Trophoblast cell (in vitro differentiated cells and primary cell): Measurements from ENCODE around the gene CLEC4F.

Experiments used
- DNase-seq, 2 donors: peaks; one replicate each; pipeline ENCODE4 v3.0.0-alpha.2; 2016
- H2AFZ ChIP-seq: 2 replicates; pipeline ENCODE4 v1.6.1; 2013; ENCODE audit warnings: low read length, moderate library complexity, mild to moderate bottlenecking; ENCODE audit not compliant: insufficient read depth, poor library complexity
- H2AK5ac ChIP-seq: 2 replicates; pipeline ENCODE4 v1.6.1; 2013; ENCODE audit warnings: mild to moderate bottlenecking, low read length
- H2BK120ac ChIP-seq: 2 replicates; pipeline ENCODE4 v1.6.1; 2013; ENCODE audit warnings: low read length, mild to moderate bottlenecking, moderate library complexity; ENCODE audit not compliant: insufficient read depth, poor library complexity
- H2BK12ac ChIP-seq: 2 replicates; pipeline ENCODE4 v1.6.1; 2013; ENCODE audit warnings: mild to moderate bottlenecking, low read length, moderate library complexity
- H2BK5ac ChIP-seq: 2 replicates; pipeline ENCODE4 v1.6.1; 2013; ENCODE audit warnings: low read length, low read depth, moderate library complexity, mild to moderate bottlenecking; ENCODE audit not compliant: poor library complexity
- H3K14ac ChIP-seq: 2 replicates; pipeline ENCODE4 v1.6.1; 2013; ENCODE audit warnings: mild to moderate bottlenecking, low read length
- H3K18ac ChIP-seq: 2 replicates; pipeline ENCODE4 v1.6.1; 2013; ENCODE audit warnings: mild to moderate bottlenecking, low read length
- H3K23ac ChIP-seq: 2 replicates; pipeline ENCODE4 v1.6.1; 2013; ENCODE audit warnings: low read length
- H3K27ac ChIP-seq: 2 replicates; pipeline ENCODE4 v1.5.1; 2013; ENCODE audit warnings: low read depth, mild to moderate bottlenecking, inconsistent platforms, low read length, moderate library complexity
- H3K27me3 ChIP-seq: 2 replicates; pipeline ENCODE4 v1.6.1; 2013; ENCODE audit warnings: inconsistent platforms, mild to moderate bottlenecking, low read length, moderate library complexity; ENCODE audit not compliant: insufficient read depth
- H3K36me3 ChIP-seq, 2 experiments: 1 replicate in 1 of 2; 2 replicates in 1 of 2; pipeline ENCODE4 v1.6.1; 2013; ENCODE audit warnings: low read length in 2 of 2, mild to moderate bottlenecking in 2 of 2, moderate library complexity in 1 of 2; ENCODE audit not compliant: insufficient read depth in 2 of 2, control insufficient read depth in 1 of 2
- H3K4ac ChIP-seq: 2 replicates; pipeline ENCODE4 v1.6.1; 2013; ENCODE audit warnings: low read depth, mild to moderate bottlenecking, low read length, moderate library complexity
- H3K4me1 ChIP-seq, 2 experiments: 1 replicate in 1 of 2; 2 replicates in 1 of 2; pipeline ENCODE4 v1.6.1; 2013; ENCODE audit warnings: low read length in 2 of 2, mild to moderate bottlenecking in 2 of 2, moderate library complexity in 1 of 2; ENCODE audit not compliant: insufficient read depth in 2 of 2, control insufficient read depth in 1 of 2
- H3K4me2 ChIP-seq: 2 replicates; pipeline ENCODE4 v1.6.1; 2013; ENCODE audit warnings: inconsistent platforms, mild to moderate bottlenecking, low read length, moderate library complexity
- H3K4me3 ChIP-seq: 2 replicates; pipeline ENCODE4 v1.5.1; 2013; ENCODE audit warnings: mild to moderate bottlenecking, low read depth, low read length, inconsistent platforms
- H3K79me1 ChIP-seq: one replicate; pipeline ENCODE4 v1.6.1; 2013; ENCODE audit warnings: low read length
- H3K79me2 ChIP-seq: 2 replicates; pipeline ENCODE4 v1.6.1; 2013; ENCODE audit warnings: low read length, mild to moderate bottlenecking; ENCODE audit not compliant: control insufficient read depth, insufficient read depth, poor library complexity
- H3K9ac ChIP-seq: 2 replicates; pipeline ENCODE4 v1.6.1; 2013; ENCODE audit warnings: mild to moderate bottlenecking, low read length
- H3K9me3 ChIP-seq: 2 replicates; pipeline ENCODE4 v1.6.1; 2013; ENCODE audit warnings: low read depth, mild to moderate bottlenecking, control low read depth, inconsistent platforms, low read length; ENCODE audit not compliant: insufficient read depth
- H4K12ac ChIP-seq: 2 replicates; pipeline ENCODE4 v1.6.1; 2013; ENCODE audit warnings: low read depth, mild to moderate bottlenecking, low read length, moderate library complexity
- H4K8ac ChIP-seq: 2 replicates; pipeline ENCODE4 v1.6.1; 2013; ENCODE audit warnings: low read depth, mild to moderate bottlenecking, low read length, moderate library complexity
- H4K91ac ChIP-seq: one replicate; pipeline ENCODE4 v1.6.1; 2013; ENCODE audit warnings: low read depth, mild to moderate bottlenecking, low read length, moderate library complexity
- WGBS: extraction: QIAGEN DNeasy Blood & Tissue Kit; methylation state at CpG from one replicate; pipeline ENCODE4 v1.1.7; 2013; ENCODE audit warnings: missing lambda C conversion rate; ENCODE audit not compliant: insufficient read length, insufficient coverage; ENCODE audit errors: extremely low coverage; 5-methylcytosine and 5-hydroxymethylcytosine counted together

CLEC4F gene

DNA sequence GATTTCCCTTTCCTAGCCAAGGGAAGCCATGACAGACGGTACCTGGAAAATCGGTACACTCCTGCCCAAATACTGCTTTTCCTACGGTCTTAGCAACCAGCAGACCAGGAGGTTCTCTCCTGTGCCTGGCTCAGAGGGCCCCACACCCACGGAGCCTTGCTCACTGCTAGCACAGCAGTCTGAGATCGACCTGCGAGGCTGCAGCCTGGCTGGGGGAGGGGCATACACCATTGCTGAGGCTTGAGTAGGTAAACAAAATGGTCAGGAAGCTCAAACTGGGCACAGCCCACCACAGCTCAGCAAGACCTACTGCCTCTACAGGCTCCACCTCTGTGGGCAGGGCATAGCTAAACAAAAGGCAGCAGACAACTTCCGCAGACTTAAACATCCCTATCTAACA is 22.0 kb upstream of the CLEC4F start:
- Histone ChIP-seq H3K9ac (no peak overlapping the region), H3K36me3 (no peaks in the 10 kb centered on the region), H3K4me1 (no peaks in the 10 kb centered on the region), H3K79me1 (no peaks in the 10 kb centered on the region), H2BK12ac (no peak overlapping the region), H2AFZ (no peak overlapping the region), H3K79me2 (no peaks in the 10 kb centered on the region), H2BK5ac (no peak overlapping the region), H3K18ac (no peak overlapping the region), H2BK120ac (no peak overlapping the region), H3K27ac (no peak overlapping the region), H4K8ac (no peak overlapping the region), H3K27me3 (no peaks in the 10 kb centered on the region), H3K23ac (no peak overlapping the region), H2AK5ac (no peak overlapping the region), H3K14ac (no peak overlapping the region), H3K4me2 (no peak overlapping the region), H3K4me3 (no peak overlapping the region), H4K91ac (no peak overlapping the region), H3K4ac (no peak overlapping the region), H4K12ac (no peak overlapping the region), H3K9me3 (peaks cover 5% of the 10 kb centered on the region)
- WGBS = no CpG with 5 or more reads among the region's 7 CpGs
- no peak for DNase-seq

- peaks cover 5% of the 10 kb centered on the region for H3K9me3 ChIP-seq
Observed at GRCh38 chr2:70837980-70838925, 17.9 kb upstream of the CLEC4F start.

GRCh38 chr2:70835643-70836042 is 15.2 kb upstream of the CLEC4F start, which contains the start of gene CD207:
Gene CD207 (minus strand): TSS chr2:70835816. CDS start chr2:70835776, 40 bp downstream.
- no peak within 1 kb of the TSS for H3K14ac ChIP-seq
- no peak within 1 kb of the TSS for H2BK5ac ChIP-seq
- H2BK120ac ChIP-seq = no peak within 1 kb of the TSS
- H3K79me1 ChIP-seq = no peaks in the 10 kb centered on the region
- H4K8ac ChIP-seq = no peak within 1 kb of the TSS
- H3K4me2 ChIP-seq = no peak within 1 kb of the TSS
- H4K12ac ChIP-seq = no peak within 1 kb of the TSS
- no peak within 1 kb of the TSS for H2BK12ac ChIP-seq
- no peaks in the 10 kb centered on the region for H3K79me2 ChIP-seq
- H3K27ac ChIP-seq = no peak within 1 kb of the TSS
- H3K9me3 ChIP-seq = peaks cover 1% of the 10 kb centered on the region
- H3K9ac ChIP-seq = no peak within 1 kb of the TSS
- no peak within 1 kb of the TSS for H2AK5ac ChIP-seq
- DNase-seq = no peak
- H3K4me3 ChIP-seq = no peak within 1 kb of the TSS
- H4K91ac ChIP-seq = no peak within 1 kb of the TSS
- no peak within 1 kb of the TSS for H3K18ac ChIP-seq
- no peaks in the 10 kb centered on the region for H3K27me3 ChIP-seq
- no CpG with 5 or more reads among the region's 4 CpGs for WGBS
- H3K4ac ChIP-seq = no peak within 1 kb of the TSS
- H3K4me1 ChIP-seq = no peaks in the 10 kb centered on the region
- H3K36me3 ChIP-seq = no peaks in the 10 kb centered on the region
- no peak within 1 kb of the TSS for H2AFZ ChIP-seq
- no peak within 1 kb of the TSS for H3K23ac ChIP-seq

More at GRCh38 chr2:70837980-70838925, 17.9 kb upstream of the CLEC4F start:
- H2BK12ac ChIP-seq = no peak overlapping the region
- H3K36me3 ChIP-seq = no peaks in the 10 kb centered on the region
- H2AK5ac ChIP-seq = no peak overlapping the region
- H3K4me2 ChIP-seq = no peak overlapping the region
- H4K8ac ChIP-seq = no peak overlapping the region
- no peak overlapping the region for H3K4me3 ChIP-seq
- no peaks in the 10 kb centered on the region for H3K27me3 ChIP-seq
- no peak overlapping the region for H3K18ac ChIP-seq
- H3K4ac ChIP-seq = no peak overlapping the region
- no peak overlapping the region for H4K12ac ChIP-seq
- no CpG with 5 or more reads among the region's 10 CpGs for WGBS
- DNase-seq = no peak
- H2BK120ac ChIP-seq = no peak overlapping the region
- H3K27ac ChIP-seq = no peak overlapping the region
- no peaks in the 10 kb centered on the region for H3K79me2 ChIP-seq
- no peaks in the 10 kb centered on the region for H3K79me1 ChIP-seq
- H4K91ac ChIP-seq = no peak overlapping the region
- no peak overlapping the region for H3K23ac ChIP-seq
- no peak overlapping the region for H2BK5ac ChIP-seq
- H3K14ac ChIP-seq = no peak overlapping the region
- H2AFZ ChIP-seq = no peak overlapping the region
- H3K9ac ChIP-seq = no peak overlapping the region
- no peaks in the 10 kb centered on the region for H3K4me1 ChIP-seq

GRCh38 chr2:70834881-70835280 is 14.5 kb upstream of the CLEC4F start:
- H3K4me1 ChIP-seq = no peaks in the 10 kb centered on the region
- H4K91ac ChIP-seq = no peak overlapping the region
- no peak overlapping the region for H2AK5ac ChIP-seq
- H4K12ac ChIP-seq = no peak overlapping the region
- no peak overlapping the region for H3K4me3 ChIP-seq
- no peak overlapping the region for H2AFZ ChIP-seq
- no peaks in the 10 kb centered on the region for H3K36me3 ChIP-seq
- H2BK120ac ChIP-seq = no peak overlapping the region
- H3K9me3 ChIP-seq = peaks cover 4% of the 10 kb centered on the region
- H3K4me2 ChIP-seq = no peak overlapping the region
- WGBS = no CpG with 5 or more reads among the region's 4 CpGs
- DNase-seq = no peak
- no peaks in the 10 kb centered on the region for H3K27me3 ChIP-seq
- H2BK12ac ChIP-seq = no peak overlapping the region
- no peak overlapping the region for H3K18ac ChIP-seq
- no peak overlapping the region for H4K8ac ChIP-seq
- no peak overlapping the region for H3K14ac ChIP-seq
- no peak overlapping the region for H3K27ac ChIP-seq
- H3K79me1 ChIP-seq = no peaks in the 10 kb centered on the region
- no peak overlapping the region for H3K23ac ChIP-seq
- H3K79me2 ChIP-seq = no peaks in the 10 kb centered on the region
- H3K4ac ChIP-seq = no peak overlapping the region
- no peak overlapping the region for H2BK5ac ChIP-seq
- no peak overlapping the region for H3K9ac ChIP-seq
